Stomach (tissue), 9 donors: Measurements from ENCODE around the gene CHD9. TPM values are rescaled to one million over a fixed set of nuclear protein-coding genes. Genes with fewer than 3 reads are reported as not detected.

Source experiments
- DNase-seq, 2 donors: peaks; one replicate each; pipeline versions ENCODE4 v3.0.0 to v3.0.0-alpha.2; 2013 to 2019
- H3K27ac ChIP-seq, 5 donors: fragments of 200-600 bp in 4 of 5; sonication (generic) in 4 of 5; one replicate each; pipeline ENCODE4 v1.5.1; 2013 to 2019; ENCODE audit warnings: mild to moderate bottlenecking in 1 of 5, moderate library complexity in 1 of 5
- H3K27me3 ChIP-seq, 3 donors: fragments of 200-600 bp; sonication (generic); one replicate each; pipeline ENCODE4 v1.5.1; 2017 to 2019; ENCODE audit warnings: mixed run types in 1 of 3
- H3K36me3 ChIP-seq, 4 donors: fragments of 200-600 bp; sonication (generic); 1 replicate in 3 of 4; 2 replicates in 1 of 4; pipeline ENCODE4 v1.5.1; 2016 to 2019
- H3K4me1 ChIP-seq, 4 donors: fragments of 200-600 bp; sonication (generic); one replicate each; pipeline ENCODE4 v1.5.1; 2016 to 2019
- H3K4me3 ChIP-seq, 4 donors: fragments of 200-600 bp; sonication (generic) in 3 of 4; one replicate each; pipeline ENCODE4 v1.5.1; 2016 to 2019; ENCODE audit warnings: mild to moderate bottlenecking in 1 of 4
- H3K9me3 ChIP-seq, 4 donors: fragments of 200-600 bp; sonication (generic); one replicate each; pipeline ENCODE4 v1.5.1; 2016 to 2019
- EP300 ChIP-seq: sonication (generic); formaldehyde crosslinking; IDR thresholded peaks from one replicate; pipeline ENCODE4 v1.6.1; 2017; ENCODE audit warnings: antibody characterized with exemption
- POLR2A ChIP-seq, 4 donors: fragments of 450-650 bp; IDR thresholded peaks; one replicate each; pipeline ENCODE4 v1.6.1; 2016; ENCODE audit warnings: antibody characterized with exemption in 4 of 4, control low read depth in 2 of 4, mild to moderate bottlenecking in 1 of 4, moderate library complexity in 1 of 4
- POLR2AphosphoS5 ChIP-seq, 3 donors: sonication (generic); formaldehyde crosslinking; IDR thresholded peaks; one replicate each; pipeline ENCODE4 v1.6.1; 2016; ENCODE audit warnings: antibody characterized with exemption in 3 of 3
- WGBS, 5 donors: extraction: QIAGEN DNeasy Blood & Tissue Kit in 3 of 5; methylation state at CpG; one replicate each; pipeline versions ENCODE4 v1.1.5 to v1.1.7; 2013 to 2018; 5-methylcytosine and 5-hydroxymethylcytosine counted together
- intact Hi-C: fragments of 100-400 bp; cut with DNase I; formaldehyde crosslinking; loops from one replicate; pipeline ENCODE4 v1.15.1; 2023; ENCODE audit warnings: low total_unique reads
- polyA plus RNA-seq, 3 donors: library from polyadenylated mRNA; stranded (reverse); fragments of 200-250 nt; gene quantifications; one replicate each; pipeline ENCODE4 v1.2.3, GENCODE V29; 2013
- total RNA-seq, 5 donors: library from RNA; depleted of rRNA; stranded (reverse); fragments of >200 nt; gene quantifications; one replicate each; pipeline versions ENCODE4 v1.1.0 to v1.2.3, GENCODE V29; 2014 to 2016
- TF ChIP-seq, protein P1 (sequence below), 7 experiments: fragments of 450-650 bp in 4 of 7; fragments of 200-600 bp in 3 of 7; sonication (generic) in 3 of 7; IDR thresholded peaks; one replicate each; pipeline ENCODE4 v1.5.1; 2016 to 2019; ENCODE audit warnings: antibody characterized with exemption in 7 of 7, control low read depth in 2 of 7, mild to moderate bottlenecking in 1 of 7
- donor health status: healthy with polysubstance abuse.
- donor health status: Bipolar disorder and iron deficiency.
- donor health status: healthy.

CHD9 gene
- total and polyA plus RNA-seq, 8 donors, result 8.1 to 224 (median 29.4) TPM

DNA sequence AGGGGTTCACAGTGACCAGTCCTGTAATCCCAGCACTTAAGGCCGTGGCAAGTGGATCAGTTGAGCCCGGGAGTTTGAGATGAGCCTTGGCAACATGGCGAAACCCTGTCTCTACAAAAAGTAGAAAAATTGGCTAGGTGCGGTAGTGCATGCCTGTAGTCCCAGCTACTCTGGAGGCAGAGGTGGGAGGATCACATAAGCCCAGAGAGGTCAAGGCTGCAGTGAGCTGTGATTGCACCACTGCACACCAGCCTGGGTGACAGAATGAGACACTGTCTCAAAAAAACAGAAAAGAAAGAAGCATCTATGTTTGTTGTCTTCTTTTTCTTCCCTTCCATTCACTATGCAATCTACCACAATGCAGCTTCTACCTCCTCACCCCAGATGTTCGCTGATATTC, 227.5 kb downstream of the CHD9 start:
- DNase-seq, result no peak
- Histone ChIP-seq H3K4me1 (peaks cover 0 to 23% (median 13%) of the 10 kb centered on the region in 4 donors), H3K9me3 (no peaks in the 10 kb centered on the region), H3K36me3 (peaks cover 28 to 70% (median 60%) of the 10 kb centered on the region in 4 donors), H3K27ac (peak overlapping the region in 2 of 5 donors; percentile 25 to 35), H3K27me3 (no peaks in the 10 kb centered on the region), H3K4me3 (no peak overlapping the region)
- intact Hi-C loops, result no loop called here
- TF ChIP-seq, protein P1, sequence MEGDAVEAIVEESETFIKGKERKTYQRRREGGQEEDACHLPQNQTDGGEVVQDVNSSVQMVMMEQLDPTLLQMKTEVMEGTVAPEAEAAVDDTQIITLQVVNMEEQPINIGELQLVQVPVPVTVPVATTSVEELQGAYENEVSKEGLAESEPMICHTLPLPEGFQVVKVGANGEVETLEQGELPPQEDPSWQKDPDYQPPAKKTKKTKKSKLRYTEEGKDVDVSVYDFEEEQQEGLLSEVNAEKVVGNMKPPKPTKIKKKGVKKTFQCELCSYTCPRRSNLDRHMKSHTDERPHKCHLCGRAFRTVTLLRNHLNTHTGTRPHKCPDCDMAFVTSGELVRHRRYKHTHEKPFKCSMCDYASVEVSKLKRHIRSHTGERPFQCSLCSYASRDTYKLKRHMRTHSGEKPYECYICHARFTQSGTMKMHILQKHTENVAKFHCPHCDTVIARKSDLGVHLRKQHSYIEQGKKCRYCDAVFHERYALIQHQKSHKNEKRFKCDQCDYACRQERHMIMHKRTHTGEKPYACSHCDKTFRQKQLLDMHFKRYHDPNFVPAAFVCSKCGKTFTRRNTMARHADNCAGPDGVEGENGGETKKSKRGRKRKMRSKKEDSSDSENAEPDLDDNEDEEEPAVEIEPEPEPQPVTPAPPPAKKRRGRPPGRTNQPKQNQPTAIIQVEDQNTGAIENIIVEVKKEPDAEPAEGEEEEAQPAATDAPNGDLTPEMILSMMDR (IDR thresholded peaks at IDR 0.05), result no peak
- no peak for TF ChIP-seq EP300
- TF ChIP-seq POLR2A (IDR thresholded peaks at IDR 0.05), result no peak
- TF ChIP-seq POLR2AphosphoS5 (IDR thresholded peaks at IDR 0.05), result no peak
- 75 to 93% (median 85%) methylated on average over 5 of the region's 5 CpGs for WGBS, 5 donors

DNA sequence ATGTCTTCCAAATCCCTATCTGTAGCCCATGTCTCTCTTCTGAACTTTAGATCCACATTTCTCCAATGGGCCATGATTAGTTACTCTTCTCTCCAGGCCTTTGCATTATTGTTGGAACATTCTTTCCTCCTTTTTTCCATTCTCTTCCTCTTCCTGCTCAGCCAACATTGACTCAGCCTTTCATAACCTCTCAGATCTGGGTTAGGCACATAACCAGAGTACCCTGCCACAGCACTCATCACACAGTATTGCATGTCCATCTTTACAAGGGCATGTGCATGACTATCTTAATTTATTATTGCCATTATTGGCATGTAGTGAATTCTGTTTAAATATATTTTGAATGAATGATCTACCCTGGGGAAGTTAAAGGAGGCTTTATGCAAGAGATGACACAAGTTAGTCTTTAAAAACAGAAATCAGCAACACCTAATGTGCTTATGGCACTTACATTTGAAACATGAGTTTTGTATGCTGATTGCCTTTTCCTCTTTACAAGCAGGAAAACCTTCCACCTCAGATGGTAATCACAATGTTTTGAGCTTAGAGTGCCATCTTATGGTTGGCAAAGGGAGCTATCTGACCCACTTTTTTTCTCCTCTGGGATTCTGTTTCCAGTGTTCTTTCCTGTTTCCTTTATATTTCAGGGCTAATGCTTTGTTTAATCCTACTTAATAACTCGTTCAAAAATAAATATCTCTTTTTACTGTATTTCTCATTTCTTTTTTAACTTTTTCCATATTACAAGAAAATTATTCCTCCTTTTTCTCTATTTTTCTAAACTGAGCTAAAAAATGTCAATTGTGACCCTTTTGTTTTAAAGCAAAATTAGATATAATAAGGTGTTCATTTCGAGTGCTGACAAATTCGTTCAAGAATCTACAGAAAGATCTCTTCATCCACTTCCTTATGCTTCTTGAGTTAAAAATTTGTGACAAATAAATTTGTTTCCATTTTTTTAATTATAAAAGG, 228.5 kb downstream of the CHD9 start:
- Histone ChIP-seq H3K27ac (peak overlapping the region in 1 of 5 donors; percentile 35), H3K9me3 (no peaks in the 10 kb centered on the region), H3K27me3 (no peaks in the 10 kb centered on the region), H3K4me1 (peaks cover 0 to 23% (median 13%) of the 10 kb centered on the region in 4 donors), H3K36me3 (peaks cover 35 to 70% (median 60%) of the 10 kb centered on the region in 4 donors), H3K4me3 (no peak overlapping the region)
- peak in 1 of 2 donors; percentile 69 for DNase-seq
- 52 to 71% (median 69%) methylated on average over 3 of the region's 3 CpGs for WGBS, 5 donors
- TF ChIP-seq POLR2AphosphoS5 (IDR thresholded peaks at IDR 0.05) (no peak), POLR2A (IDR thresholded peaks at IDR 0.05) (no peak), EP300 (no peak)
- TF ChIP-seq, protein P1 (IDR thresholded peaks at IDR 0.05), result peak in 5 of 7 experiments; percentile 14 to 40 (median 36)
- intact Hi-C loops, result no loop called here

DNA sequence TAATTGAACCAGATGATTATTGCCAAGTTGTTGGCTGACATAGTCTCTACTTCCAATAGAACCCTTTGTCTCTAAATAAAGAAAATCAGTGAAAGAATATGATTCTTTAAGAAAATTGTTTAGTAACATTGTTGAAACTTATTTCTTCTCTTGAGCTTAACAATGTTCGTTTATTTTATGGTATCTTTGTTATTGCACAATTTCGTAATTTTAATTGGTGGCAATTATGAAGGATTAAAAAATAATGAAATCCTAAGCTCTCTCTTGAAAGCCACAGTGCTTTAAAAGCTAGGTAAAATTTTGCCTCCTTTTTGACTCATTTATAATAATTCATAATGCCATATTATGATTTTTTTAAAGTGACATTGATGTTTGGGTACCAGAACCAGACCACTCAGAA, 230.4 kb downstream of the CHD9 start:
- peaks cover 0 to 23% (median 13%) of the 10 kb centered on the region in 4 donors for H3K4me1 ChIP-seq
- DNase-seq, result no peak
- intact Hi-C loops, result no loop called here
- H3K4me3 ChIP-seq, result no peak overlapping the region
- H3K27ac ChIP-seq, result no peak overlapping the region
- 86 to 92% (median 86%) methylated on average over 2 of the region's 2 CpGs for WGBS, 5 donors
- no peaks in the 10 kb centered on the region for H3K9me3 ChIP-seq
- TF ChIP-seq POLR2A (IDR thresholded peaks at IDR 0.05), result no peak
- TF ChIP-seq, protein P1 (IDR thresholded peaks at IDR 0.05), result no peak
- no peaks in the 10 kb centered on the region for H3K27me3 ChIP-seq
- peaks cover 42 to 87% (median 78%) of the 10 kb centered on the region in 4 donors for H3K36me3 ChIP-seq

DNA sequence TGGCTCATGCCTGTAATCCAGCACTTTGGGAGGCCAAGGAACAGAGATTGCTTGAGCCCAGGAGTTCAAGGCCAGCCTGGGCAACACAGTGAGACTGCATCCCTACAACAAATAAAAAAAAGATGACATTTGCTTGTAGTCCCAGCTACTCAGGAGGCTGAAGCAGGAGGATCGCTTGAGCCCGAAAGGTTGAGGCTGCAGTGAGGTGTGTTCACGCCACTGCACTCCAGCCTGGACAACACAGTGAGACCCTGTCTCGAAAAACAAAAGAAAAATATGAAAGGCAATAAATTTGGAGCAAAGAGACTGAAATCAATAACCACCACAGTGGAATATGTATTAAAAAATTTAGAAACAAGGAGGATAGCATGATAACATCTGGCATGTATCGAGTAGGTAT, 235.7 kb downstream of the CHD9 start:
- H3K36me3 ChIP-seq, result peaks cover 59 to 100% (median 98%) of the 10 kb centered on the region in 4 donors
- intact Hi-C loops, result no loop called here
- no peak for DNase-seq
- no peak overlapping the region for H3K4me3 ChIP-seq
- WGBS, 5 donors, result 95 to 99% (median 98%) methylated on average over 5 of the region's 5 CpGs
- TF ChIP-seq POLR2A (IDR thresholded peaks at IDR 0.05), result no peak
- no peak for TF ChIP-seq POLR2AphosphoS5 (IDR thresholded peaks at IDR 0.05)
- TF ChIP-seq, protein P1 (IDR thresholded peaks at IDR 0.05), result no peak
- TF ChIP-seq EP300, result no peak
- H3K4me1 ChIP-seq, result no peaks in the 10 kb centered on the region
- no peaks in the 10 kb centered on the region for H3K27me3 ChIP-seq
- no peaks in the 10 kb centered on the region for H3K9me3 ChIP-seq
- no peak overlapping the region for H3K27ac ChIP-seq
